GF-D8 (cell line): ENCODE results near the gene IVL.

ENCODE experiments used
- DNase-seq: peaks from one replicate; lab custom pipeline; 2025; lab: John Stamatoyannopoulos, UW

IVL gene

GRCh38 chr1:152946651-152947256 is 38.4 kb downstream of the IVL start, which contains the start of gene SPRR5:
Gene SPRR5 (plus strand): TSS chr1:152947206. CDS start chr1:152948555, 1,349 bp downstream.
- no peak for DNase-seq

GRCh38 chr1:152951711-152952110 is 43.4 kb downstream of the IVL start:
- DNase-seq, result no peak

GRCh38 chr1:152953761-152954160 is 45.4 kb downstream of the IVL start:
- no peak for DNase-seq

- no peak for DNase-seq
Measured at GRCh38 chr1:152954436-152954835, 46.1 kb downstream of the IVL start.

- DNase-seq, result no peak
Measured at GRCh38 chr1:152957561-152957960, 49.2 kb downstream of the IVL start.

- no peak for DNase-seq
Measured at GRCh38 chr1:152959273-152959672, 50.9 kb downstream of the IVL start.

- no peak for DNase-seq
Measured at GRCh38 chr1:152959801-152960451, 51.6 kb downstream of the IVL start.

- DNase-seq, result no peak
Measured at GRCh38 chr1:152960452-152961044, 52.2 kb downstream of the IVL start.
